Rectal smooth muscle tissue (tissue), 1 donor: ENCODE data around the gene OR1Q1.
"Not testable (repeated sequence)": the region's sequence is repeated elsewhere in the genome, so short reads cannot be mapped to it uniquely, and the experiment has no call there.

Source experiments
- H3K27ac ChIP-seq: one replicate; pipeline ENCODE4 v1.7.0; 2013; ENCODE audit warnings: low read depth, low read length, inconsistent platforms
- H3K27me3 ChIP-seq: one replicate; pipeline ENCODE4 v1.7.0; 2013; ENCODE audit warnings: low read length; ENCODE audit not compliant: control insufficient read depth, insufficient read depth
- H3K36me3 ChIP-seq: one replicate; pipeline ENCODE4 v1.7.0; 2013; ENCODE audit warnings: low read length; ENCODE audit not compliant: control insufficient read depth, insufficient read depth
- H3K4me1 ChIP-seq: one replicate; pipeline ENCODE4 v1.7.0; 2013; ENCODE audit warnings: low read length; ENCODE audit not compliant: control insufficient read depth, insufficient read depth
- H3K4me3 ChIP-seq: one replicate; pipeline ENCODE4 v1.7.0; 2013; ENCODE audit warnings: low read length
- H3K9ac ChIP-seq: one replicate; pipeline ENCODE4 v1.7.0; 2013; ENCODE audit warnings: low read length

Gene OR1Q1, protein sequence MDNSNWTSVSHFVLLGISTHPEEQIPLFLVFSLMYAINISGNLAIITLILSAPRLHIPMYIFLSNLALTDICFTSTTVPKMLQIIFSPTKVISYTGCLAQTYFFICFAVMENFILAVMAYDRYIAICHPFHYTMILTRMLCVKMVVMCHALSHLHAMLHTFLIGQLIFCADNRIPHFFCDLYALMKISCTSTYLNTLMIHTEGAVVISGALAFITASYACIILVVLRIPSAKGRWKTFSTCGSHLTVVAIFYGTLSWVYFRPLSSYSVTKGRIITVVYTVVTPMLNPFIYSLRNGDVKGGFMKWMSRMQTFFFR

DNA sequence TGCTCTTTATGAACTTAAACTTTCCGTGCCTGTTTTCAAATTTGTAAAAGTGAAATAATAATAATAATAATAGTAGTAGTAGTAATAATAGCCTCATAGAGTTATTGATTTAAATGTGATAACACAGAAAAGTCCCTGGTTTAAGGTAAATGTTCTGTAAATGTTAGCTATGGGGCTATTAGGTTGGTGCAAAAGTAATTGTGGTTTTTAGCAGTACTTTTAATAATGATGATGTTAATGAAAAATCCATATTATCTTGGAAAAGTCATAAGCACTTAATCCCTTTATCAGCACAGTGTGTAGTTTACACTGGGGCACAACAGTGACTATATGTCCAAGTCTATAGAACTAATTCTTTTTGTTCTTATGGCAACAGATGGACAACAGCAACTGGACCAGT, at the start of gene OR1Q1:
TSS of gene OR1Q1 (plus strand) at position 377 of the 400 bp plus-strand sequence. CDS start at position 377, 0 bp downstream.
- no peak within 1 kb of the TSS for H3K9ac ChIP-seq
- H3K27me3 ChIP-seq, result no peaks in the 10 kb centered on the region
- no peaks in the 10 kb centered on the region for H3K36me3 ChIP-seq
- H3K4me3 ChIP-seq, result no peak within 1 kb of the TSS
- H3K4me1 ChIP-seq, result no peaks in the 10 kb centered on the region
- no peak within 1 kb of the TSS for H3K27ac ChIP-seq

DNA sequence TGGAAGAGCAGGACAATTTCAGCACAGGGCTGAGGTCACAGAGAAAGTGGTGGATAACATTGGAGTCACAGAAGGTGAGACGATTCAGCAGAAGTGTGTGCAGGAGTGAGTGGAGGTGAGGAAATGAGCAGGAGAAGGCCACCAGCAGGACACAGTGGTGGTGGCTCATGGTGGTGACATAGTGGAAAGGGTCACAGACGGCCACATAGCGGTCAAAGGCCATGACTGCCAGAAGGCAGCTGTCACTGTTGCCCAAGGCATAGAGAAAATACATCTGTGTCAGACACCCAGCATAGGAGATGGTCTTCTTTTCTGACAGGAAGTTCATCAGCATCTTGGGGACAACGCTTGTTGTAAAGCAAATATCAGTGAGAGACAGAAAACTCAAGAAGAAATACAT, 46.6 kb upstream of the OR1Q1 start:
- no peak overlapping the region for H3K9ac ChIP-seq
- no peak overlapping the region for H3K27ac ChIP-seq
- H3K4me1 ChIP-seq, result no peaks in the 10 kb centered on the region
- H3K36me3 ChIP-seq, result no peaks in the 10 kb centered on the region
- H3K27me3 ChIP-seq, result no peaks in the 10 kb centered on the region
- no peak overlapping the region for H3K4me3 ChIP-seq

DNA sequence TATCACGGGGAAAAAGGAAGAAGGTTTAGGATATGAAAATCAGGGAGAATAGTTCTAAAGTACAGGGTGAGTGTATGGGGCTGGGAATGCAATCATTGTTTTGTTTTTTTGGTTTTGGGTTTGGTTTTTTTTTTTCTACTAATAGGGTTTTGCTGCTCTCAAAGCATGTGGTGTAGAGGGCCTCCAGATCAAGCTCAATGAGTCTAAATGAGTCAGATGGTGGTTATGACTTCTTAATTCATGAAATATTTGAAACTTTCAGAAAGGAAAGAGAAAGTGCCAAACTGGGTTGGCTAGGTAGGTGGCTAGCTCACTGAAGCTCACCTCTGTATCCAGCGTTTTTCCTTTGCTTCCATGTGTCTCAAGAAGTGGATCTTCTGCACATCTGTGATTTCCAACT, 42.1 kb upstream of the OR1Q1 start:
- H3K4me1 ChIP-seq, result no peaks in the 10 kb centered on the region

DNA sequence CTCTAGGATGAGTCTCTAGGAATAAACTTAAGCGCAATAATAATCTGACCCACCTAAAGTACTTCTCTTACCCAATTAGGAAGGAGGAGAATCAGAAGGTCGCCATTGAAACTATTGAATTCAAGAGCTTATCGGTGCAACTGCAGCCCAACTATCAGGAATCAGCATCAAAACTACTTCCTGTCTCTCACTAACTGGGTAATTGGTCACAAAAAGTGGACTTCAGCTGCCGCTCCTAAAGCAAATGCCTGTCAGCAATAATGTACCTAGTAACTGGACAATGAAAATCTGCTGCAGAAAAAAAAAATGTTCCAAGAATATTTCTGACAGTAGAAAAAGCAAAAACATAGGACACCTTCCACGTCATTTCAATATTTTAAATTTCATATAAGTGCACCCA, 34.7 kb upstream of the OR1Q1 start:
- H3K4me1 ChIP-seq, result no peaks in the 10 kb centered on the region
- no peak overlapping the region for H3K27ac ChIP-seq
- H3K4me3 ChIP-seq, result no peak overlapping the region
- no peak overlapping the region for H3K9ac ChIP-seq
- H3K27me3 ChIP-seq, result no peaks in the 10 kb centered on the region
- H3K36me3 ChIP-seq, result no peaks in the 10 kb centered on the region

More for the DNA sequence above, 42.1 kb upstream of the OR1Q1 start:
- H3K9ac ChIP-seq, result no peak overlapping the region
- no peaks in the 10 kb centered on the region for H3K27me3 ChIP-seq
- H3K36me3 ChIP-seq, result no peaks in the 10 kb centered on the region
- H3K4me3 ChIP-seq, result no peak overlapping the region
- H3K27ac ChIP-seq, result no peak overlapping the region

DNA sequence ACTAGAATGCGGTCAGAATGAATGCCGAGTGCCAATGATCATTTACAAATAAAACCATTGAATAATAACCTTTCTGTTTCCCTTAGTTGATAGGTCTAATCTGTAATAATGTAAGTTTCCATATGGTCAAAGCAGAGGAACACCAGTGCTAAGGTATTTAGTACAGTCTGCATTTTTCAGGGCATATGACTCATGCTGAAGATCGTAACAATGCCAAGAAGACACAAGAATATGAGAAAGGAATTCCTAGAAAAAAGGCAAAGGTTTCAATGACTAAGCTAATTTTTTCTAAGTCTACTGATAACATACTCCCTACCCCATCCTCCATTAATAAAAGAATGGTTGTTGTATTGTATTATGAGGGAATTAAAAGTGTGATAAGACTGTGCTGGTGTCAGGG, 34.2 kb upstream of the OR1Q1 start:
- Histone ChIP-seq H3K4me1 (no peaks in the 10 kb centered on the region), H3K4me3 (no peak overlapping the region), H3K27me3 (no peaks in the 10 kb centered on the region), H3K27ac (no peak overlapping the region), H3K36me3 (no peaks in the 10 kb centered on the region), H3K9ac (no peak overlapping the region)

DNA sequence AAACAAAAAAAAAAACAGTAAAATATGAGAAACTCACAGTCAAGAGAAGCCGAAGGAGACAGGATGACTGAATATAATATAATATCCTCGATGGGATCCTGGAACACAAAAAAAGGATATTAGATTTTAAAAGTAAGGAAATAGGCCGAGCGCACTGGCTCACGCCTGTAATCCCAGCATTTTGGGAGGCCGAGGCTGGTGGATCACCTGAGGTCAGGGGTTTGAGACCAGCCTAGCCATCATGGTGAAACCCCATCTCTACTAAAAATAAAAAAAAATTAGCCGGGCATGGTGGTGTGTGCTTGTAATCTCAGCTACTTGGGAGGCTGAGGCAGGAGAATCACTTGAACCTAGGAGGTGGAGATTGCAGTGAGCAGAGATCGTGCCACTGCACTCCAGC, 31.3 kb upstream of the OR1Q1 start, which contains the start of gene OR1L8:
TSS of gene OR1L8 (minus strand) at position 101 of the 400 bp plus-strand sequence. CDS start 14,907 bp downstream, outside the sequence.
- H3K36me3 ChIP-seq, H3K27ac ChIP-seq, H3K9ac ChIP-seq, H3K27me3 ChIP-seq, H3K4me3 ChIP-seq, H3K4me1 ChIP-seq: not testable (repeated sequence)

DNA sequence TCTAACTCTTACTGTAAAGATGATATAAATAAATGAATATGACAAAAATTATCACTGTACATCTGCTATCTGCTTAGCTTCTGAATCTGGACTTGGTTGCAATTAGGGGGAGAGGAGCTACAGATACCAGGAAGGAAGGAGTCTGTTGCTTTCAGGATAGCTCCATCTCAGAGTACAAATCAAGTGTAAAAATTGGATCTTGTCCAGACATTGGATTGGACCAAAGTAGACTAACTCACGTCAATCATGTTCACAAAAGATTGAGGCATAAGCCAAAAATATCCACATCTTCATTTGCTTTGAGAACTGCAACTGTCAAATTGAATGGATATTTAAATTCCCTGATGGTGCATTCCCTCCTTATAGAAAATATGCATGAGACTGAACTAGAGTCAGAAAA, 8.8 kb upstream of the OR1Q1 start:
- Histone ChIP-seq H3K27me3 (no peaks in the 10 kb centered on the region), H3K9ac (no peak overlapping the region), H3K36me3 (no peaks in the 10 kb centered on the region), H3K4me3 (no peak overlapping the region), H3K27ac (no peak overlapping the region), H3K4me1 (no peaks in the 10 kb centered on the region)

DNA sequence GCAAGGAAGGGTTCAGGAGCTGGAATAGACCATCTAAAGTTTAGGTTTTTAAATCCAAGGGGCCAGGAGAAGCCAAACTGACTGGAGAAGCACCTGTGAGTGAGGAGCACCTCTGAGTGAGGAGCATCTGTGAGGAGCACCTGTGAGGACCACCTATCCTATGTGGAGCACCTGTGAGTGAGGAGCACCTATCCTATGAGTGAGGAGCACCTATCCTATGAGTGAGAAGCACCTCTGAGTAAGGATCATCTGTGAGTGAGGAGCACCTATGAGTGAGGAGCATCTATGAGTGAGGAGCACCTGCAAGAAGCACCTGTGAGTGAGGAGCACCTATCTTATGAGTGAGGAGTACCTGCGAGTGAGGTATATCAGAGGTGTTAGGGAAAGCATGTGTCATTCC, 8.0 kb upstream of the OR1Q1 start:
- Histone ChIP-seq H3K4me3 (no peak overlapping the region), H3K9ac (no peak overlapping the region), H3K27me3 (no peaks in the 10 kb centered on the region), H3K36me3 (no peaks in the 10 kb centered on the region), H3K27ac (no peak overlapping the region), H3K4me1 (no peaks in the 10 kb centered on the region)

DNA sequence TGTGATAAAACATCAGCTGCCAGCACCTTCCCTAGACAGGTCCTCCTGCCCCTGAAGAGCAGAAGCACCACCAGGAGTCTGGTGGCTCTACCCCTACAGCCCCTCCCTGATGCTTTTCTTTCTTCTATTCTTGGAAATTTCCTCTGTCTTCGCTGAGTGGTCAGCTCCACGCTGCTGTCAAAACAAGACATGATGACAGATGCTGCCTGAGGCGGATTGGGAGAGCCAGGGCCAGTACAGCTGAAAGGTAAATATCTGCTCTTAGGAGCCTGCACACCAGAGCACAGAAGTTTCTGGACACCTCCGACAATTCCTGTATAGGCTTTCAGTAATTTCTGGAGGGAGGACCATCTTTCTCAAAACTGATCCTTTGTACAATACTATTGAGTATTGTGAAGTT, 4.7 kb upstream of the OR1Q1 start:
- no peak overlapping the region for H3K27ac ChIP-seq
- no peak overlapping the region for H3K4me3 ChIP-seq
- no peak overlapping the region for H3K9ac ChIP-seq
- no peaks in the 10 kb centered on the region for H3K27me3 ChIP-seq
- H3K36me3 ChIP-seq, result no peaks in the 10 kb centered on the region
- H3K4me1 ChIP-seq, result no peaks in the 10 kb centered on the region

DNA sequence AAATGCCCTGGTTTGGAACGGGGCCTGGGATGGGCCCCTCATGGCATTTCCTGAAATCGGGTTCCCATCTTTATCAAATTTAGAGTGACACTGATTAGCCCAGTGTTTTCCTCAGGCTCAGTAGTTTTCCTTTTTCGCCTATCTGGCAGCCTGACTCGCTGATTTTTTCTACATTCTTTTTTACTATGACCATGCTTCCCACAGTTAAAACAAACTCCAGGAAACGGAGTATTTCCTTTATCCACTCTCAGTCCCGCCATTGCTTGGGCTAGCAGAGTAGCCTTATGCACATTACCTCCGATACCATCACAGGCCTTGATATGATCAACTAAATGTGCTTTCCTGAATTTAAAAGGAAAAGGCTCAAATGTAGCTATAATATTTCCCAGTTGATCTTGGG, 5.5 kb downstream of the OR1Q1 start:
- H3K27me3 ChIP-seq, result no peaks in the 10 kb centered on the region
- H3K27ac ChIP-seq, result no peak overlapping the region
- H3K4me1 ChIP-seq, result no peaks in the 10 kb centered on the region
- H3K4me3 ChIP-seq, result no peak overlapping the region
- H3K36me3 ChIP-seq, result no peaks in the 10 kb centered on the region
- no peak overlapping the region for H3K9ac ChIP-seq

DNA sequence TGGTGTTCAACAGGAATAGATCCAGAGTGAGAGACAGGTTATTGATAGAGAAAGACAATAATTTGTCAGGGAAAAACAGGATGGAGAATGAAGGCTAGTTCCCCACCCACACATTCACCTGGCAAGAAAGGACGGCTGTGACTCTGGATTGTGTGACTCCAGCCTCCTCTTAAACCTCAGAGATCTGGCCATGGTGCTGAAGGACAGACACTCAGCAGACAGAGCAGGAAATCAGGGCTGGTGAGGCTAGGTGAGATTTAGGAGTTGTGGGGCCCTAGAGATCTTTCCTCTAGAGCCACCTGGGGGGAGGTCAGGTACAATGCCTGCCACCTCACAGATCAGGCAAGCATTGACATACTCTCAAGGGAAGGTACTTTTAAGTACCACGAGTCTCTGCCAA, 27.7 kb downstream of the OR1Q1 start:
- H3K27me3 ChIP-seq, result no peaks in the 10 kb centered on the region
- no peak overlapping the region for H3K27ac ChIP-seq
- H3K36me3 ChIP-seq, result no peaks in the 10 kb centered on the region
- H3K4me3 ChIP-seq, result no peak overlapping the region
- H3K9ac ChIP-seq, result no peak overlapping the region
- no peaks in the 10 kb centered on the region for H3K4me1 ChIP-seq

DNA sequence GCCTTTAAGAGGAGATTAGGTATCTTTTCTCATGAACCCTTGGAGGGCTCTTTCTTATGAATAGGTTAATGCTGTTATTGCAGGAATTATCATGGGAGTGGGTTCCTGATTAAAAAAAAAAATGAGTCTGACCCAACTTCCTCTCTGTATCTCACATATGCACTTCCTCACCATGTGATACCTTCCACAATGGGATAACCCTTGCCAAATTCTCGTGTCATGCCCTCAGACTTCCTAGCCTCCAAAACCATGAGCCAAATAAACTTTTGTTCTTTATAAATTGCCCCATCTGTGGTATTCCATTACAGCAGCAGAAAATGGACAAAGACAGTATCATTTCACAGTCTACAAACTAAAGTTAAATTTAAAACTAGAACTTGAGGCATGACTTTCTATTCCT, 41.8 kb downstream of the OR1Q1 start:
- H3K4me1 ChIP-seq, result no peaks in the 10 kb centered on the region
- no peak overlapping the region for H3K4me3 ChIP-seq
- H3K27ac ChIP-seq, result no peak overlapping the region
- no peaks in the 10 kb centered on the region for H3K27me3 ChIP-seq
- no peaks in the 10 kb centered on the region for H3K36me3 ChIP-seq
- H3K9ac ChIP-seq, result no peak overlapping the region

DNA sequence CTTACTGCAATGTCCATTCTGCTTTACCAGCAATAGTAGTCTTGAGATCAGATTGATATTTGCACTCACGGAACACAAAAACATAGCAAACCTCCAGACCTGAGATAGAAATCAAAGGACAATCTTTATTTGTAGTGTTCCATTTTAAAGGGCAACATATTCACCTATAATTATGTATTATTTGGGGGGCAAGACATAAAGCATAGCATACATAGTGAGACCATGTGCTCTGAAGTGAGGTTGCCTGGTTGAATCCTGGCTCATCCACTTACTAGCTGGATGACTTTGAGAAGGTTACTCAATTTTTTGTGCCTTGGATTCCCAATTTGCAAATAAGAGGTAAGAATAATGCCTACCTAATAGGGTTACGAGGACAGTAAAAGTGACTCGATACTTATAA, 43.0 kb downstream of the OR1Q1 start, which contains the start of gene OR1B1:
TSS of gene OR1B1 (minus strand) at position 101 of the 400 bp plus-strand sequence.
- Histone ChIP-seq H3K4me1 (no peaks in the 10 kb centered on the region), H3K36me3 (no peaks in the 10 kb centered on the region), H3K27ac (no peak within 1 kb of the TSS), H3K4me3 (no peak within 1 kb of the TSS), H3K9ac (no peak within 1 kb of the TSS), H3K27me3 (no peaks in the 10 kb centered on the region)
